ENCODE data around the gene EPSTI1.

Gene EPSTI1

DNA sequence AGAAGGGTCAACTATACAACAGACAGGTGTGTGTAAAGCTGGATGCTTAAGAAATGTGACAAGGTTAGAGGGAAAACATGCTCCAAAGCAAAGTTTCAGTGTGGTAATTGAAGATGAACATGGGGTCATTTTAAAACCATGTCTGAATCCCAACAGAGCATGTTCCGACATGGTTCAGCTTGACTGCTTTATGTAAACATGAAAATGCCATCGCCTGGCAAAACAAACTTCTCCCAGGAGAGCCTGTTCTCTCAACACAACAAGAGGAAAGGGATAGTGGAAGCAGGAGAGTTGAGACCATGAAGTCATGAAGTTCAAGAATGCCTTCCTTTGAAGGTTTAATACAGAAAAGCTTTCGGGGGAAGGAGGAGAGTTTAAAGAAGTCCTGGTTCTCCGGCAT is 85.8 kb downstream of the EPSTI1 start:
- H3K4me3 ChIP-seq (replicated peaks in 1 of 2; ENCODE audit: low read depth in 2 of 2, low read length in 2 of 2), result no peak overlapping the region
- DNase-seq (ENCODE audit: low read depth in 2 of 2), result no peak
- TF ChIP-seq, protein P1, sequence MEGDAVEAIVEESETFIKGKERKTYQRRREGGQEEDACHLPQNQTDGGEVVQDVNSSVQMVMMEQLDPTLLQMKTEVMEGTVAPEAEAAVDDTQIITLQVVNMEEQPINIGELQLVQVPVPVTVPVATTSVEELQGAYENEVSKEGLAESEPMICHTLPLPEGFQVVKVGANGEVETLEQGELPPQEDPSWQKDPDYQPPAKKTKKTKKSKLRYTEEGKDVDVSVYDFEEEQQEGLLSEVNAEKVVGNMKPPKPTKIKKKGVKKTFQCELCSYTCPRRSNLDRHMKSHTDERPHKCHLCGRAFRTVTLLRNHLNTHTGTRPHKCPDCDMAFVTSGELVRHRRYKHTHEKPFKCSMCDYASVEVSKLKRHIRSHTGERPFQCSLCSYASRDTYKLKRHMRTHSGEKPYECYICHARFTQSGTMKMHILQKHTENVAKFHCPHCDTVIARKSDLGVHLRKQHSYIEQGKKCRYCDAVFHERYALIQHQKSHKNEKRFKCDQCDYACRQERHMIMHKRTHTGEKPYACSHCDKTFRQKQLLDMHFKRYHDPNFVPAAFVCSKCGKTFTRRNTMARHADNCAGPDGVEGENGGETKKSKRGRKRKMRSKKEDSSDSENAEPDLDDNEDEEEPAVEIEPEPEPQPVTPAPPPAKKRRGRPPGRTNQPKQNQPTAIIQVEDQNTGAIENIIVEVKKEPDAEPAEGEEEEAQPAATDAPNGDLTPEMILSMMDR (IDR thresholded peaks at IDR 0.05; ENCODE audit: low read depth, low read length), result no peak

DNA sequence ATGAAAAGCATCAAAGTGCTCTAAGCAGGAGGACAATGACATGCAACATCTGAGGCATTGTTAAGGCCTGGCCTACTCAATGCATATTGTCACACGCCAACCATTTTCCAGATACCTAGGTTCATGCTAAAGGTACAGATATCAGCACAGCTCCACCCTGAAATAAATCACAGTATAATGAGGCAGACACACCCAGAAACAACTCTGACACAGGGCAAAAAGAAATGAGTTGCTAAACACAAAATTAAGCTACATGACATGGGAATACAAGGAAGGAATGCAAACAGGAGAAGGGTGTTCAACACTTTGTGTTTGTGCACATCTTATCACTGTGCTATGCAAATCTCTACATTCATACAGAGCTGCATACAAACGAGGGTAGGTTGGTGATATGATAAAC is 86.5 kb downstream of the EPSTI1 start:
- H3K4me3 ChIP-seq (replicated peaks in 1 of 2; ENCODE audit: low read depth in 2 of 2, low read length in 2 of 2), result no peak overlapping the region
- TF ChIP-seq, protein P1 (IDR thresholded peaks at IDR 0.05; ENCODE audit: low read depth, low read length), result no peak
- DNase-seq (ENCODE audit: low read depth in 2 of 2), result no peak

DNA sequence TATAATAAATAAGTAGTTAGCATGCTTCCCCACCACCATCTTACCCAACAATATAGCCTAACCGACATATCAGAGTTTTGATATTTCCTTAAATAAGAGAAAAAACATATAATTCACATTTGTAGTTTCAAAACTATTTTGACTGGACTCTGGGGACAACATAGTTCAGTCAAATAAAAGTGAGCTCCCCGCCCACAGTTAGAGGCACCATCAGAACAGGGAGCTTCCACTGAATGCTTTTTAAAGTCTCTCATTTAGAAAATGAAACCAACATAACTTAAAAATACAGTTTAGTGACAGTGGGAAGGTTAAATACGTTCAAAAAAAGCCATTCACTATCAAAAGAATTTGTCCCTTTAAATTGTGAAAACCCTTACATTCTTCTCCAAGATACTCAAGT is 92.8 kb downstream of the EPSTI1 start:
- no peak for DNase-seq (ENCODE audit: low read depth in 2 of 2)
- TF ChIP-seq, protein P1 (IDR thresholded peaks at IDR 0.05; ENCODE audit: low read depth, low read length), result no peak
- no peak overlapping the region for H3K4me3 ChIP-seq (replicated peaks in 1 of 2; ENCODE audit: low read depth in 2 of 2, low read length in 2 of 2)

DNA sequence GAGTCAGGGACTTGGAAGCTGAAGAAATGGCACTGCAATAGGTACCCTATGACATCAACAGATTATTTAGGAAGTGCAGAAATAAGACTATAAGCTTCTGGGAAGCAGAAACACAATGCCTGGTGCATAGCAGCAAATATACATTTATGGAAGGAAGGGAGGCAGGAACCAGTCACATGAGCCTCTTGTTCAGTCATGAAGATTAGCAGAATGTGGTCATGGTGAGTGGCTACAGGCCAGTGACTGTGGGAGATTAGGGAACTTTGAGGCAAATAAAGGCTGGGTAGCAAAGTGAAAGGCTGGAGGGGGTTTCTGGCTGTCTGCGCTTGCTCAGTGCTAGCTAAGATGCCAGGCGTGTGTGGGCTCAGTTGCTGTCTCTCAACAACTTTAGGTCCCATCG is 96.3 kb downstream of the EPSTI1 start:
- H3K4me3 ChIP-seq (replicated peaks in 1 of 2; ENCODE audit: low read depth in 2 of 2, low read length in 2 of 2), result no peak overlapping the region
- TF ChIP-seq, protein P1 (IDR thresholded peaks at IDR 0.05; ENCODE audit: low read depth, low read length), result no peak
- peak in 1 of 2 donors; percentile 30 for DNase-seq (ENCODE audit: low read depth in 2 of 2)

DNA sequence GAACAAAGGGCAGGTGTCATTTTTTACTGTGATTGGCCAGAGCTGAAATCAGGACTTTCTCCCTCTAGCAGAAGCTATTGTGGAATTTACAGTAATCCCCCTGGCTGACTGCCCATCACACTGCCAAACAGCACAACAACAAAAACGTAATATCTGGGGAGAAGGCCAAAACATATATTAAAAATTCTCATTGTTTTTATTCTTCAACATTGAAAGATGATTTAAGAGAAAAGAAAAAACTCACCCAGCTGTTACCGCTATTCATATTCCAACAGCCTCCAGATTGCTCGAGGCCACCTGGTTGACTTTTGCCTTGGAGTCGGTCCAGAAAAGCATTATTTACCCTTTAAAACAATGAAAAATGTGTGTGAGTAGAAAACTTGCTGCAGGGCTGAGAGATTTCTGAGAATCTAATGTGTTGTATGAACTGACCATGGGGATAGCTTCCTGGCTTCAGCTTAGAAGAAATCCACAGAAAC is 97.2 kb downstream of the EPSTI1 start:
- DNase-seq (ENCODE audit: low read depth in 2 of 2), result peak; percentile 92 to 95
- H3K4me3 ChIP-seq (replicated peaks in 1 of 2; ENCODE audit: low read depth in 2 of 2, low read length in 2 of 2), result no peak overlapping the region
- TF ChIP-seq, protein P1 (IDR thresholded peaks at IDR 0.05; ENCODE audit: low read depth, low read length), result no peak

DNA sequence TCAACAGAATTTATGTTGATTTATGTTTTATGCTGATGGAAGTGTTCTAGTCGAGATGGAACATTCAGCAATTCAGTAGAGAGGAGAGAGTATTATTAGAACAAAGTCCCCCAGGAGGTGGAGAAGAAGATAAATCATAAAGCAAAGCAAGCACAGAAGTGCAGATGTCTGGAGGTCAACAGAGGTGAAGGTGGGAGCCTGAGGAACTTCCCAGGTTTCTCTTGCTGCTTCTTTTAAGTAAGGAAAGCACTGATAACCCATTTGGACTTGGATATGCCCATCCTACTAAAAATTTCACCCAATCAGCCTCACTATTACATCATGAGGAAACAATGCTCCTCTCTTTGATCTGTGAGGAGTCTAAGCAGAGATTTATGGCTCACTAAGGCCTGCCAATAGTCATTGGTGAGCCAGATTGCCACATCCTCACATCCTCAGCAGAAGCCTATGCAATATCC is 98.8 kb downstream of the EPSTI1 start:
- H3K4me3 ChIP-seq (replicated peaks in 1 of 2; ENCODE audit: low read depth in 2 of 2, low read length in 2 of 2), result no peak overlapping the region
- peak; percentile 58 to 91 for DNase-seq (ENCODE audit: low read depth in 2 of 2)
- TF ChIP-seq, protein P1 (IDR thresholded peaks at IDR 0.05; ENCODE audit: low read depth, low read length), result no peak

DNA sequence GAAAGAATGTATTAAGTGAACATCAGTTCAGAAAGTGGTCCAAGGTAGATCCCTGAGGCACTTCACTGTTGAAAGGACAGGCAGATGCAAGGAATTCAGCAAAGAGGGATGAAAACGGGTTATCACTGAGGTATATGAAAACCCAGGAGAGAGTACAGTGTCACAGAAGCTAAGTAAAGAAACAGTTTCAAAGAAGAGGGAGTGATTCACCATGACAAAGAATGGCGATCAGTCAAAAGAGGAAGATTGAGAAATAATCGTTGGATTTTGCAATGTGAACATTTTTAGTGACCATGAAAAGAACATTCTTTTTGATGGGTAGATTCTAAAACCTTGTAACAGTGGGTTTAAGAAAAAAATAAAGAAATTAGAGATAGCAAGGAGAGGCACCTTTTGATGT is 99.3 kb downstream of the EPSTI1 start:
- peak; percentile 52 to 89 for DNase-seq (ENCODE audit: low read depth in 2 of 2)
- no peak overlapping the region for H3K4me3 ChIP-seq (replicated peaks in 1 of 2; ENCODE audit: low read depth in 2 of 2, low read length in 2 of 2)
- TF ChIP-seq, protein P1 (IDR thresholded peaks at IDR 0.05; ENCODE audit: low read depth, low read length), result no peak
